K562 (cell line): Measurements from ENCODE around the gene NEMF. TPM values are rescaled to one million over a fixed set of nuclear protein-coding genes. Genes with fewer than 3 reads are reported as not detected.

Experiments
- C11orf30 ChIP-seq: fragments of 450-650 bp; IDR thresholded peaks from 2 replicates; pipeline ENCODE4 v1.6.1; 2016; ENCODE audit warnings: low read depth, mild to moderate bottlenecking
- EHMT2 ChIP-seq: fragments of 450-650 bp; IDR thresholded peaks from 2 replicates; pipeline ENCODE4 v1.6.1; 2018; ENCODE audit warnings: antibody characterized with exemption
- FOXA1 ChIP-seq: fragments of 450-650 bp; IDR thresholded peaks from 2 replicates; pipeline ENCODE4 v1.6.1; 2016; ENCODE audit warnings: mild to moderate bottlenecking, borderline replicate concordance
- HDAC2 ChIP-seq: fragments of 450-650 bp; IDR thresholded peaks from 2 replicates; pipeline ENCODE4 v1.6.1; 2016; ENCODE audit warnings: mild to moderate bottlenecking
- HNRNPL ChIP-seq: fragments of 200-400 bp; formaldehyde crosslinking; IDR thresholded peaks from 2 replicates; pipeline ENCODE4 v1.6.1; 2017; ENCODE audit warnings: low read depth, mild to moderate bottlenecking, low read length
- KDM2B ChIP-seq: fragments of 250-450 bp; sonication (Bioruptor Pico); IDR thresholded peaks from 2 replicates; pipeline ENCODE4 v1.8.0; 2021; ENCODE audit warnings: mild to moderate bottlenecking, moderate library complexity
- NFIX ChIP-seq: fragments of 250-450 bp; sonication (Bioruptor Pico); IDR thresholded peaks from 2 replicates; pipeline ENCODE4 v1.4.0; 2020; ENCODE audit warnings: low read depth, mild to moderate bottlenecking, moderate library complexity
- POLR2AphosphoS5 ChIP-seq: IDR thresholded peaks from 2 replicates; pipeline ENCODE4 v1.6.1; 2011; ENCODE audit warnings: mild to moderate bottlenecking, low read depth, low read length, moderate library complexity; ENCODE audit not compliant: control insufficient read depth, insufficient read depth
- POLR3A ChIP-seq: IDR thresholded peaks from 2 replicates; pipeline ENCODE4 v1.6.1; 2011; ENCODE audit warnings: borderline replicate concordance, mild to moderate bottlenecking, moderate library complexity; ENCODE audit not compliant: insufficient read length, insufficient read depth; ENCODE audit errors: extremely low read depth
- RBBP5 ChIP-seq: fragments of 200-600 bp; sonication (generic); IDR thresholded peaks from 2 replicates; pipeline ENCODE4 v1.6.1; 2012; ENCODE audit warnings: borderline replicate concordance, mild to moderate bottlenecking, low read length, control low read depth, inconsistent platforms; ENCODE audit not compliant: insufficient read depth, poor library complexity, severe bottlenecking
- RBM34 ChIP-seq: fragments of 200-400 bp; formaldehyde crosslinking; IDR thresholded peaks from 2 replicates; pipeline ENCODE4 v1.6.1; 2018; ENCODE audit warnings: low read length, borderline replicate concordance; ENCODE audit not compliant: insufficient read depth
- RNF2 ChIP-seq: sonication (generic); IDR thresholded peaks from 2 replicates; pipeline ENCODE4 v1.6.1; 2016
- SLC30A9 ChIP-seq: fragments of 250-450 bp; sonication (Bioruptor Pico); IDR thresholded peaks from 2 replicates; pipeline ENCODE4 v1.8.0; 2022; ENCODE audit warnings: mild to moderate bottlenecking, moderate library complexity
- SP2 ChIP-seq: IDR thresholded peaks from 2 replicates; pipeline ENCODE4 v1.6.1; 2011; ENCODE audit warnings: mild to moderate bottlenecking, low read depth, low read length, moderate library complexity; ENCODE audit not compliant: poor library complexity, severe bottlenecking; ENCODE audit errors: extremely low read depth
- SRSF9 ChIP-seq: fragments of 200-400 bp; formaldehyde crosslinking; IDR thresholded peaks from 2 replicates; pipeline ENCODE4 v1.6.1; 2017; ENCODE audit warnings: low read depth, low read length, borderline replicate concordance
- TAL1 ChIP-seq: fragments of 450-650 bp; IDR thresholded peaks from 2 replicates; pipeline ENCODE4 v1.6.1; 2016; ENCODE audit warnings: mild to moderate bottlenecking
- TCF15 ChIP-seq: fragments of 250-450 bp; sonication (Bioruptor Pico); IDR thresholded peaks from 2 replicates; pipeline ENCODE4 v1.8.0; 2022; ENCODE audit warnings: moderate library complexity, mild to moderate bottlenecking, inconsistent platforms
- TEAD1 ChIP-seq, 2 experiments: fragments of 450-650 bp in 1 of 2; sonication (generic) in 1 of 2; formaldehyde crosslinking; IDR thresholded peaks; 2 replicates each; pipeline versions ENCODE4 v1.4.0 to v1.8.0; 2020 to 2022; ENCODE audit warnings: mild to moderate bottlenecking in 2 of 2, missing genetic modification reagents in 1 of 2
- TFAP4 ChIP-seq: sonication (generic); formaldehyde crosslinking; IDR thresholded peaks from 2 replicates; pipeline ENCODE4 v1.8.0; 2022; ENCODE audit warnings: missing genetic modification reagents, mild to moderate bottlenecking, moderate library complexity, borderline replicate concordance
- TRIM25 ChIP-seq: fragments of 450-650 bp; IDR thresholded peaks from 2 replicates; pipeline ENCODE4 v1.7.0; 2016; ENCODE audit warnings: borderline replicate concordance
- ZBTB43 ChIP-seq: sonication (generic); formaldehyde crosslinking; IDR thresholded peaks from 2 replicates; pipeline ENCODE4 v1.8.0; 2023; ENCODE audit warnings: mild to moderate bottlenecking, missing genetic modification reagents
- ZC3H4 ChIP-seq: sonication (generic); formaldehyde crosslinking; IDR thresholded peaks from 2 replicates; pipeline ENCODE4 v1.9.0; 2021; ENCODE audit warnings: missing genetic modification reagents, borderline replicate concordance
- ZC3H8 ChIP-seq: fragments of 450-650 bp; IDR thresholded peaks from 2 replicates; pipeline ENCODE4 v1.6.1; 2017
- ZNF212 ChIP-seq: fragments of 450-650 bp; formaldehyde crosslinking; IDR thresholded peaks from 2 replicates; pipeline ENCODE4 v1.4.0; 2020; ENCODE audit warnings: mild to moderate bottlenecking
- ZNF41 ChIP-seq: fragments of 250-450 bp; sonication (Bioruptor Pico); conservative IDR thresholded peaks from 2 replicates; pipeline ENCODE4 v1.4.0; 2020; ENCODE audit warnings: mild to moderate bottlenecking
- ZNF551 ChIP-seq: fragments of 250-450 bp; sonication (Bioruptor Pico); IDR thresholded peaks from 2 replicates; pipeline ENCODE4 v1.5.0; 2021; ENCODE audit warnings: mild to moderate bottlenecking, moderate library complexity
- polyA plus RNA-seq, 8 experiments: library from polyadenylated mRNA; depleted of rRNA in 4 of 8; stranded (reverse) in 5 of 8; unstranded in 3 of 8; fragments of >200 nt; fragmentation: Nextera tagmentation in 2 of 8; fragmentation: Illumina TruSeq in 1 of 8; extraction: Ambion mirVana in 2 of 8; extraction: Trizol in 1 of 8; gene quantifications; 2 replicates each; pipeline versions ENCODE4 v1.2.1 to v1.2.3, GENCODE V29; 2011 to 2014; ENCODE audit warnings: inconsistent platforms in 1 of 8, missing spikeins in 1 of 8
- total RNA-seq, 7 experiments: library from RNA; depleted of rRNA in 6 of 7; stranded (reverse); fragments of >200 nt in 6 of 7; fragmentation: Illumina TruSeq in 2 of 7; extraction: Trizol in 2 of 7; gene quantifications; 2 replicates each; pipeline versions ENCODE4 v1.2.1 to v1.2.3, GENCODE V29; 2011 to 2021; ENCODE audit warnings: low replicate concordance in 1 of 7

Gene NEMF
- total and polyA plus RNA-seq, 9 of the 15 experiments (the other 6 are each of a cell fraction or from before 2014, with no cell fraction given): 38.8 to 94.4 (median 61.0) TPM

- TF ChIP-seq ZNF212 (CRISPR knock-in tag) (no peak), HNRNPL (no peak), SLC30A9 (no peak), RNF2 (no peak), SP2 (peak; percentile 73), POLR2AphosphoS5 (peak; percentile 36; the same call in 1 of the 2 replicates), SRSF9 (no peak), ZNF551 (CRISPR knock-in tag) (no peak), TFAP4 (CRISPR knock-in tag) (peak; percentile 69; the same call in 1 of the 2 replicates), C11orf30 (no peak), ZNF41 (CRISPR knock-in tag) (no peak), ZC3H4 (CRISPR knock-in tag) (no peak), NFIX (no peak), EHMT2 (no peak), TRIM25 (no peak), ZC3H8 (no peak), TCF15 (CRISPR knock-in tag) (no peak), POLR3A (no peak), HDAC2 (no peak; the same call in 1 of the 2 replicates), TAL1 (no peak), RBBP5 (peak; percentile 22), ZBTB43 (CRISPR knock-in tag) (no peak), RBM34 (no peak), FOXA1 (no peak), TEAD1 (CRISPR knock-in tag; IDR thresholded peaks at IDR 0.05) (no peak), KDM2B (no peak)
Measured at GRCh38 chr14:49767571-49768300, 84.9 kb downstream of the NEMF start, which contains the start of gene KLHDC2 (continued).
